ENCODE data around the gene COL25A1.
"Not testable (repeated sequence)": the region's sequence is repeated elsewhere in the genome, so short reads cannot be mapped to it uniquely, and the experiment has no call there.

The COL25A1 gene

GRCh38 chr4:108943371-108943770 is 359.1 kb downstream of the COL25A1 start:
- no peak for DNase-seq

- no peak for DNase-seq
Measured at GRCh38 chr4:108941904-108942430, 360.5 kb downstream of the COL25A1 start.

- DNase-seq = no peak
Measured at GRCh38 chr4:108940634-108941033, 361.8 kb downstream of the COL25A1 start.

GRCh38 chr4:108940149-108940548 is 362.3 kb downstream of the COL25A1 start:
- no peak for DNase-seq

GRCh38 chr4:108937066-108937465 is 365.4 kb downstream of the COL25A1 start:
- DNase-seq = no peak

GRCh38 chr4:108933925-108934324 is 368.5 kb downstream of the COL25A1 start:
- DNase-seq = not testable (repeated sequence)

GRCh38 chr4:108933046-108933445 is 369.4 kb downstream of the COL25A1 start:
- DNase-seq = no peak

GRCh38 chr4:108931926-108932325 is 370.5 kb downstream of the COL25A1 start:
- no peak for DNase-seq

GRCh38 chr4:108930186-108930585 is 372.3 kb downstream of the COL25A1 start:
- DNase-seq = no peak

GRCh38 chr4:108926781-108927180 is 375.7 kb downstream of the COL25A1 start:
- no peak for DNase-seq

GRCh38 chr4:108926061-108926460 is 376.4 kb downstream of the COL25A1 start:
- DNase-seq = no peak

- DNase-seq = no peak
Measured at GRCh38 chr4:108922191-108922590, 380.3 kb downstream of the COL25A1 start.

- no peak for DNase-seq
Measured at GRCh38 chr4:108920395-108921087, 381.9 kb downstream of the COL25A1 start.

- DNase-seq = no peak
Measured at GRCh38 chr4:108919226-108919893, 383.1 kb downstream of the COL25A1 start.

- DNase-seq = no peak
Measured at GRCh38 chr4:108917255-108917654, 385.2 kb downstream of the COL25A1 start.

GRCh38 chr4:108916638-108917037 is 385.8 kb downstream of the COL25A1 start:
- no peak for DNase-seq

GRCh38 chr4:108906866-108907367 is 395.5 kb downstream of the COL25A1 start:
- no peak for DNase-seq

GRCh38 chr4:108906006-108906405 is 396.5 kb downstream of the COL25A1 start:
- no peak for DNase-seq

- DNase-seq = no peak
Measured at GRCh38 chr4:108903464-108904221, 398.8 kb downstream of the COL25A1 start.

GRCh38 chr4:108902769-108903168 is 399.7 kb downstream of the COL25A1 start:
- no peak for DNase-seq

GRCh38 chr4:108901291-108901690 is 401.2 kb downstream of the COL25A1 start:
- DNase-seq = no peak

- no peak for DNase-seq
Measured at GRCh38 chr4:108900018-108900580, 402.4 kb downstream of the COL25A1 start.

GRCh38 chr4:108893468-108893867 is 409.0 kb downstream of the COL25A1 start:
- DNase-seq = no peak
